IMR-90 (cell line): ENCODE results near the gene RAB3A.

Source experiments
- BHLHE40 ChIP-seq: fragments of 150-350 bp; IDR thresholded peaks from 2 replicates; pipeline ENCODE4 v1.6.1; 2016; ENCODE audit warnings: mild to moderate bottlenecking, low read depth, low read length
- CHD1 ChIP-seq: IDR thresholded peaks from 2 replicates; pipeline ENCODE4 v1.6.1; 2012; ENCODE audit warnings: low read depth, low read length, improper control_type of control experiment
- MAFK ChIP-seq: IDR thresholded peaks from 2 replicates; pipeline ENCODE4 v1.6.1; 2012; ENCODE audit warnings: low read depth, low read length, improper control_type of control experiment
- MXI1 ChIP-seq: IDR thresholded peaks from 2 replicates; pipeline ENCODE4 v1.6.1; 2012; ENCODE audit warnings: low read depth, mild to moderate bottlenecking, low read length, moderate library complexity, borderline replicate concordance
- POLR2A ChIP-seq: IDR thresholded peaks from 2 replicates; pipeline ENCODE4 v1.6.1; 2012; ENCODE audit warnings: mild to moderate bottlenecking, low read depth, low read length
- RAD21 ChIP-seq: IDR thresholded peaks from 2 replicates; pipeline ENCODE4 v1.6.1; 2012; ENCODE audit warnings: low read length, improper control_type of control experiment
- RCOR1 ChIP-seq: IDR thresholded peaks from 2 replicates; pipeline ENCODE4 v1.6.1; 2012; ENCODE audit warnings: mild to moderate bottlenecking, low read length, improper control_type of control experiment; ENCODE audit not compliant: insufficient replicate concordance
- RFX5 ChIP-seq: IDR thresholded peaks from 2 replicates; pipeline ENCODE4 v1.8.0; 2012; ENCODE audit warnings: low read depth, mild to moderate bottlenecking, low read length, moderate library complexity
- TF ChIP-seq, protein P1 (sequence below): conservative IDR thresholded peaks from 2 replicates; pipeline ENCODE4 v1.5.1; 2012; ENCODE audit warnings: mild to moderate bottlenecking, low read depth, low read length, improper control_type of control experiment
- TF ChIP-seq, protein P2 (sequence below): fragments of 150-350 bp; IDR thresholded peaks from 2 replicates; pipeline ENCODE4 v1.6.1; 2016; ENCODE audit warnings: low read depth, mild to moderate bottlenecking, low read length, moderate library complexity, borderline replicate concordance

DNA sequence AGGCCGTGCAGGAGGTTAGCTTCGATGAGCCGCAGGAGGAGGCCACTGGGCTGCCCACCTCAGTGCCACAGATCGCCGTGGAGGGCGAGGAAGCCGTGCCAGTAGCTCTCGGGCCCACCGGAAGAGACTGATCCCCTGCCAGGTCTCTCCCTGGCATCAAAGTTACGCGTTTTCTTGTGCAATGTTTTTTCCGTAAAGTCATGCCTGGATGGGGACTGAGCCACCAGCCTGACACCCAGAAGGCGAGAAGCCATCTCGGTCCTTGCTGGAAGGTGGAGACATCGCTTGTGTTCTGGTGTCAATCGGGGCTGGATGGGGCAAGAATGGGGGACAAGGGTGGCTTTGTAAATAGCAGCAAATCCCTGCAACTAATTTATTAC lies 54.3 kb downstream of the RAB3A start:
- TF ChIP-seq, protein P1, sequence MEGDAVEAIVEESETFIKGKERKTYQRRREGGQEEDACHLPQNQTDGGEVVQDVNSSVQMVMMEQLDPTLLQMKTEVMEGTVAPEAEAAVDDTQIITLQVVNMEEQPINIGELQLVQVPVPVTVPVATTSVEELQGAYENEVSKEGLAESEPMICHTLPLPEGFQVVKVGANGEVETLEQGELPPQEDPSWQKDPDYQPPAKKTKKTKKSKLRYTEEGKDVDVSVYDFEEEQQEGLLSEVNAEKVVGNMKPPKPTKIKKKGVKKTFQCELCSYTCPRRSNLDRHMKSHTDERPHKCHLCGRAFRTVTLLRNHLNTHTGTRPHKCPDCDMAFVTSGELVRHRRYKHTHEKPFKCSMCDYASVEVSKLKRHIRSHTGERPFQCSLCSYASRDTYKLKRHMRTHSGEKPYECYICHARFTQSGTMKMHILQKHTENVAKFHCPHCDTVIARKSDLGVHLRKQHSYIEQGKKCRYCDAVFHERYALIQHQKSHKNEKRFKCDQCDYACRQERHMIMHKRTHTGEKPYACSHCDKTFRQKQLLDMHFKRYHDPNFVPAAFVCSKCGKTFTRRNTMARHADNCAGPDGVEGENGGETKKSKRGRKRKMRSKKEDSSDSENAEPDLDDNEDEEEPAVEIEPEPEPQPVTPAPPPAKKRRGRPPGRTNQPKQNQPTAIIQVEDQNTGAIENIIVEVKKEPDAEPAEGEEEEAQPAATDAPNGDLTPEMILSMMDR = no peak
- TF ChIP-seq RAD21 (no peak), RCOR1 (no peak), POLR2A (no peak), MAFK (no peak), CHD1 (no peak), RFX5 (no peak), MXI1 (no peak), BHLHE40 (no peak)
- TF ChIP-seq, protein P2, sequence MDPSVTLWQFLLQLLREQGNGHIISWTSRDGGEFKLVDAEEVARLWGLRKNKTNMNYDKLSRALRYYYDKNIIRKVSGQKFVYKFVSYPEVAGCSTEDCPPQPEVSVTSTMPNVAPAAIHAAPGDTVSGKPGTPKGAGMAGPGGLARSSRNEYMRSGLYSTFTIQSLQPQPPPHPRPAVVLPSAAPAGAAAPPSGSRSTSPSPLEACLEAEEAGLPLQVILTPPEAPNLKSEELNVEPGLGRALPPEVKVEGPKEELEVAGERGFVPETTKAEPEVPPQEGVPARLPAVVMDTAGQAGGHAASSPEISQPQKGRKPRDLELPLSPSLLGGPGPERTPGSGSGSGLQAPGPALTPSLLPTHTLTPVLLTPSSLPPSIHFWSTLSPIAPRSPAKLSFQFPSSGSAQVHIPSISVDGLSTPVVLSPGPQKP = no peak
